Kidney (tissue), 14 donors: ENCODE results near the gene AMFR. TPM values are rescaled to one million over a fixed set of nuclear protein-coding genes. Genes with fewer than 3 reads are reported as not detected.
A peak's percentile ranks its signal among the peaks of the same experiment; 100 is the strongest.

Experiments
- DNase-seq, 5 donors: peaks; one replicate each; pipeline ENCODE4 v3.0.0-alpha.2; 2013 to 2020
- FAIRE-seq: peaks from 2 replicates; lab custom pipeline; 2012; peaks lifted over from hg19 to GRCh38; lab: Jason Lieb, UNC
- H3K27ac ChIP-seq, 2 donors: one replicate each; pipeline ENCODE4 v1.7.0; 2013; ENCODE audit warnings: low read depth in 2 of 2, low read length in 2 of 2, inconsistent platforms in 1 of 2
- H3K27me3 ChIP-seq: one replicate; pipeline ENCODE4 v1.7.1; 2013; ENCODE audit warnings: low read length, inconsistent platforms; ENCODE audit not compliant: control insufficient read depth, insufficient read depth
- H3K36me3 ChIP-seq, 3 donors: one replicate each; pipeline versions ENCODE4 v1.7.0 to v1.7.1; 2013; ENCODE audit warnings: low read length in 3 of 3, control low read depth in 1 of 3, inconsistent platforms in 1 of 3; ENCODE audit not compliant: insufficient read depth in 3 of 3, control insufficient read depth in 2 of 3
- H3K4me1 ChIP-seq, 3 donors: one replicate each; pipeline versions ENCODE4 v1.7.0 to v1.7.1; 2013; ENCODE audit warnings: low read length in 3 of 3, inconsistent platforms in 1 of 3, low read depth in 1 of 3; ENCODE audit not compliant: control insufficient read depth in 2 of 3, insufficient read depth in 2 of 3
- H3K4me3 ChIP-seq, 3 donors: one replicate each; pipeline versions ENCODE4 v1.7.0 to v1.8.1; 2013; ENCODE audit warnings: low read length in 3 of 3, control low read depth in 1 of 3, inconsistent platforms in 1 of 3
- H3K9ac ChIP-seq, 3 donors: one replicate each; pipeline versions ENCODE4 v1.7.0 to v1.7.1; 2013; ENCODE audit warnings: low read length in 3 of 3, control low read depth in 1 of 3, inconsistent platforms in 1 of 3
- H3K9me3 ChIP-seq, 3 donors: one replicate each; pipeline versions ENCODE4 v1.7.0 to v1.7.1; 2013; ENCODE audit warnings: low read length in 3 of 3, control low read depth in 1 of 3, inconsistent platforms in 1 of 3; ENCODE audit not compliant: control insufficient read depth in 2 of 3, insufficient read depth in 1 of 3
- CTCF ChIP-seq: IDR thresholded peaks from 3 replicates; pipeline ENCODE4 v1.5.1; 2012; ENCODE audit warnings: mild to moderate bottlenecking, moderate library complexity, borderline replicate concordance; ENCODE audit not compliant: insufficient read depth; ENCODE audit errors: extremely low read depth
- intact Hi-C: fragments of 100-400 bp; cut with DNase I; formaldehyde crosslinking; loops from one replicate; pipeline ENCODE4 v1.11.1; 2022
- polyA plus RNA-seq: library from polyadenylated mRNA; stranded (reverse); fragments of 350-450 nt; fragmentation: Illumina TruSeq; extraction: RNeasy Lipid Tissue Mini Kit (QIAGEN cat#74804); gene quantifications from one replicate; pipeline ENCODE4 v1.2.3, GENCODE V29; 2014; ENCODE audit warnings: low read depth, low replicate concordance; ENCODE audit not compliant: insufficient read depth
- total RNA-seq: library from RNA; stranded (reverse); fragmentation: NEBNext Ultra II Directional; extraction: Animal tissue kit (Norgen Biotek cat#: 25700); gene quantifications from one replicate; pipeline ENCODE4 v1.2.1, GENCODE V29; 2021
- donor health status: control.
- donor health status: control.
- donor health status: control.
- donor health status: control.
- donor health status: control.
- donor health status: DM: yes; HTN: yes; CAD: no.
- donor health status: Normal renal cell carcinoma (clear cell type).

AMFR gene
- total and polyA plus RNA-seq, 2 donors from 2014 or later, result 143 to 163 TPM

GRCh38 chr16:56319376-56319775, 106.0 kb downstream of the AMFR start:
- intact Hi-C loops, result loop anchor here (10.0 kb wide), 1 partner anchor 375 kb away; no protein-coding TSS in a partner anchor

GRCh38 chr16:56318827-56319140, 106.6 kb downstream of the AMFR start:
- no peak for DNase-seq
- H3K27me3 ChIP-seq, result no peaks in the 10 kb centered on the region
- H3K9ac ChIP-seq, result no peak overlapping the region
- no peaks in the 10 kb centered on the region for H3K9me3 ChIP-seq
- TF ChIP-seq CTCF, result no peak
- no peak overlapping the region for H3K27ac ChIP-seq
- H3K36me3 ChIP-seq, result no peaks in the 10 kb centered on the region
- FAIRE-seq, result no peak
- intact Hi-C loops, result loop anchor here (10.0 kb wide), 1 partner anchor 374 kb away; no protein-coding TSS in a partner anchor
- peaks cover 0 to 4% (median 0%) of the 10 kb centered on the region in 3 donors for H3K4me1 ChIP-seq
- H3K4me3 ChIP-seq, result no peak overlapping the region

More at GRCh38 chr16:56319376-56319775, 106.0 kb downstream of the AMFR start:
- Histone ChIP-seq H3K27ac (no peak overlapping the region), H3K9me3 (no peaks in the 10 kb centered on the region), H3K9ac (no peak overlapping the region), H3K36me3 (no peaks in the 10 kb centered on the region), H3K4me3 (no peak overlapping the region), H3K4me1 (peaks cover 0 to 4% (median 0%) of the 10 kb centered on the region in 3 donors), H3K27me3 (no peaks in the 10 kb centered on the region)
- TF ChIP-seq CTCF, result no peak
- FAIRE-seq, result no peak
- DNase-seq, result no peak

- peaks cover 0 to 4% (median 0%) of the 10 kb centered on the region in 3 donors for H3K4me1 ChIP-seq
- no peaks in the 10 kb centered on the region for H3K9me3 ChIP-seq
- intact Hi-C loops, result loop anchor here (10.0 kb wide), 1 partner anchor 373 kb away; no protein-coding TSS in a partner anchor
- H3K36me3 ChIP-seq, result no peaks in the 10 kb centered on the region
- FAIRE-seq (no peak), DNase-seq (peak; percentile 90 to 93 (median 92))
- H3K9ac ChIP-seq, result peak overlapping the region in 1 of 3 donors; percentile 15
- H3K4me3 ChIP-seq, result no peak overlapping the region
- no peaks in the 10 kb centered on the region for H3K27me3 ChIP-seq
- H3K27ac ChIP-seq, result no peak overlapping the region
- TF ChIP-seq CTCF, result peak; percentile 96
These were observed 107.1 kb downstream of the AMFR start for GRCh38 chr16:56317998-56318826.
